CD4-positive, alpha-beta T cell treated with Interferon gamma for 1 hour (primary cell): Measurements from ENCODE around the gene ZNF586.
"Not testable (repeated sequence)": the region's sequence is repeated elsewhere in the genome, so short reads cannot be mapped to it uniquely, and the experiment has no call there.

Source experiments
- DNase-seq: peaks from one replicate; pipeline ENCODE4 v3.0.0-alpha.2; 2020

The ZNF586 gene

GRCh38 chr19:57769345-57770131 lies at the start of gene ZNF586:
Gene ZNF586 (plus strand): TSS chr19:57769676. CDS start chr19:57769843, 167 bp downstream.
- peak; percentile 88 for DNase-seq

DNA sequence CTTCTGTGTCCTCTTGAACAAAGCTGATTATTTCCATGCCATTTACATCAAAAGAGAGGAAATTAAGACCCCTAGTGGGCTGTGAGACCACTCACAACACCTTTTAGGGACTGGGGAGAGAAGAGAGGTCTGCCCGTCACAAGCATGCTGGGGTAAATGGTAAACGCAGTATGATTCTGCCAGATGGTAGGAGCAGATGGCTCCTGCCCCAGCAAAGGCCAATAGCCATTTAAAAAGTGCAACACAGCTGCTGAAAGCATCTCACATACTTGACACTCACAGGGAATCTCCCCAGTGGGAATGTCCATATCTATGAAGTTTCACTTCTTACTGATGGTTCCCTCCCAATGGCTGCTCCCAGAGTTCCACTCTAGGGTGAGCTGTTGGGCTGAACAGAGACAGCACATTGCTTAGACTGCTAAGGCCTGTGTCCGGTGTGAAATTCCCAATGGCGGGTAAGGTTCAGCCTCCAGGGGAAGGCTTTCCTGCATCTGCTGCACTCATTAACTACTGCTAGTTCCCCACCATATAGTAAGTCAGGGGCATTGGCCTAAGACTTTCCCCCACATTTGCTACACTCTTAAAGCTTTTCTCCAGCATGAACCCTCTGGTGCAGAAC lies 49.5 kb upstream of the ZNF586 start:
- DNase-seq: no peak

GRCh38 chr19:57720878-57721277 lies 48.6 kb upstream of the ZNF586 start:
- no peak for DNase-seq

- peak; percentile 39 for DNase-seq
Measured at GRCh38 chr19:57738320-57738719, 31.2 kb upstream of the ZNF586 start.

- not testable (repeated sequence) for DNase-seq
Measured at GRCh38 chr19:57738770-57739169, 30.7 kb upstream of the ZNF586 start.

DNA sequence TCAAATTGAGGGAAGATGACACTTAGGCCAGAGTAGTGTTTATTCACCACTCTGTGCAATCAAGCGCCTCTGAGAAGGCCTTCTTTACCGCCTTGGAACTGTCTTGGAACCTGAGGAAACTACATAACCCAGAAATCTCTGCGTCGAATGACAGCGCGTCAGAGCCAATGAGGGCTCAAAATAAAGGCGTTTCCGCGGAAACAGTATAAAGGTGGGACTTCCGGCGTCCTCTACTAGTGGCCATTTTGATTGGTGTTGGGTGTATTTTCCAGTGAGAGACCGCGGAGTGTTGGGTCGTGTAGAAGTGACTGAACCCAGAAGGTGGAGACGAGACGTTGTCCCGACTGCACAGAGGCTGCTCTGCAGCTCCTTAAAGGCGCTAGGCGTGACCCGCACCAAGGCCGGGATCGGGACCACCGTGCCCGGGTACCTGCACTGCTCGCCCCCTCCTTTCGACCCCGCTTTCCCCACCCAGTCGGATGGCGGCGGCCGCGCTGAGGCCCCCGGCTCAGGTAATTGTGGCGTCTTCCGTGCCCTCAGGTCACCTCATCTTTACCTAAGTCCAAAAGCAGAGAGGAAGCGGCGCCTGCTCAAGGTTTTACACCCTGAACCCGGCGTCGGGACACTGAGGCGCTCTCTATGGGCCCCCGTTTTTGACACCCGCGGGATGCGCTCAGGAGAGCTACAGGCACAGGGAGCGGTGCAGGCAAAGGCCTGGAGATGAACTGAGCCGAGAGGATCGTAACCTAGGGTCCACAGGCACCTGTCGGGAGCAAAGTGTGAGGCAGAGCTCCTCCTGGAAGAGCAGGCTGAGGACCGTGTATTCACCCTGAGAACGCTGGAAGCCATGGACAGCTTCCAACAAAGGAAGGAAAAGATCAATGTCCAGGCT lies 22.6 kb upstream of the ZNF586 start, which contains the start of gene ZNF776:
ZNF776 (plus strand) TSS at position 236 of the 892 bp plus-strand sequence; CDS start at position 480, 244 bp downstream.
- peak; percentile 85 for DNase-seq

GRCh38 chr19:57747472-57747807 lies 22.0 kb upstream of the ZNF586 start:
- DNase-seq: no peak

DNA sequence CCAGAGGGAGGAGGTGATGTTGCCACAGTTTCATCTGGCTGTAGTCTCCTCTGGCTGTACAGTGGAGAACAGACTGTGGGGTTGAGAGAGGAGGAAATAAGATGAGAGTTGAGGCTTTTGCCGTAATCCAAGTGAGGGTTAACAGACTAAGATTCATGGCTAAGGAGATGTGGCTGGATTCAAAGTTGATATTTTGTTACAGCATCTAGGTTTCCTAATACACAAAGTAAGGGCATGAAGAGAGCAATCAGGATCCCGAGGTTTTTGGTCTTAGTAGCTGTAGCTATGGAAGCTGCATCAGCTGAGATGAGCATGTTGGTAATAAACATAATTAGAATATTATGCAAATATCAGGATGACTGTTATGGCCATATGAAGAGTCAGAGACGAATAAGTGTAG lies 21.4 kb upstream of the ZNF586 start:
- no peak for DNase-seq

DNA sequence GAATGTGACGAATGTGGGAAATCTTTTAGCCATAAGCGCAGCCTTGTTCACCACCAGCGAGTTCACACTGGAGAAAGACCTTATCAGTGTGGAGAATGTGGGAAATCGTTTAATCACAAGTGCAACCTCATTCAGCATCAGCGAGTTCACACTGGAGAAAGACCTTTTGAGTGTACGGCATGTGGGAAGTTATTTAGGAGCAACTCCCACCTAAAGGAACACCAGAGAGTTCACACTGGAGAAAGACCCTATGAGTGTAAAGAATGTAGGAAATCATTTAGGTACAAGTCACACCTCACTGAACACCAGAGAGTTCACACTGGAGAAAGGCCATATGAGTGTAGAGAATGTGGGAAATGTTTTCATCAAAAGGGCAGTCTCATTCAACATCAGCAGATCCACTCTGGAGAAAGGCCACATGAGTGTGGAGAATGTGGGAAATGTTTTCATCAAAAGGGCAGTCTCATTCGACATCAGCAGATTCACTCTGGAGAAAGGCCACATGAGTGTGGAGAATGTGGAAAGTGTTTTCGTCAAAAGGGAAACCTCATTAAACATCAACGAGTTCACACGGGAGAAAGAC lies 15.3 kb upstream of the ZNF586 start:
- DNase-seq: no peak

- no peak for DNase-seq
Measured at GRCh38 chr19:57755031-57755430, 14.4 kb upstream of the ZNF586 start.

GRCh38 chr19:57757941-57758340 lies 11.5 kb upstream of the ZNF586 start:
- DNase-seq: no peak

DNA sequence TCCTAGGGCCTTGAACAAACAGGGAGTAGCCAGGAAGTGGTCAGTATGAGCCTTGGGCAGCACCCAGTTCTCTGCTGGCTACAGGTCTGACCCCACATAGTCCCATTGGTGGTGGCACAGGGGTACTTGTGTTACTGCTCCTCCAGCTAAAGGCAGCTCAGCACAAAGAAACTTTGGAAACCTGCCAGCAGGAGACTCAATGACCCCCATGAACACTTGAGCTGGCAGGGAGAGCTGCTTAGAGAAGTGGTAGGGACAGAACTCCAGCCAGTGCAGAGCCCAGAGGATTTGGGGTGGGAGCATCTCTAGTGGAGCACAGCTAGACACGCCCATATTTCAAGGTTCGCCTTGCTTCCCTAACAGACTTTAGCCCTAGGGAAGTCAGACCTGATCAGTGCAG lies 10.4 kb upstream of the ZNF586 start:
- no peak for DNase-seq

- no peak for DNase-seq
Measured at GRCh38 chr19:57771417-57771816, 1.9 kb downstream of the ZNF586 start.

DNA sequence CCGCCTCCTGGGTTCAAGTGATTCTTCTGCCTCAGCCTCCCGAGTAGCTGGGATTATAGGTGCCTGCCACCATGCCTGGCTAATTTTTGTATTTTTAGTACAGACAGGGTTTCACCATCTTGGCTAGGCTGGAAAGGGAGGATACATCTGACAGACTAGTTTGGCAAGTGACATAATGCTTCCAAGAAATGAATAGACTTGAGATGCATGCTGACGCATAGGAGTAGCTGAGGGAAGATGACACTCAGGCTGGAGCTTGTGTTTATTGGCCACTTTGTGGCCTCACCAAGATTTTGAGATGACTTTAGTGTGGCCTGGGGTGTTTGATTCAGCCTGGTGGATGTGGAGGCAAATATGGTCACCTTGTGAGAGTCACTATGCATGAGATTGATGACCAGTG lies 4.0 kb downstream of the ZNF586 start:
- DNase-seq: no peak

DNA sequence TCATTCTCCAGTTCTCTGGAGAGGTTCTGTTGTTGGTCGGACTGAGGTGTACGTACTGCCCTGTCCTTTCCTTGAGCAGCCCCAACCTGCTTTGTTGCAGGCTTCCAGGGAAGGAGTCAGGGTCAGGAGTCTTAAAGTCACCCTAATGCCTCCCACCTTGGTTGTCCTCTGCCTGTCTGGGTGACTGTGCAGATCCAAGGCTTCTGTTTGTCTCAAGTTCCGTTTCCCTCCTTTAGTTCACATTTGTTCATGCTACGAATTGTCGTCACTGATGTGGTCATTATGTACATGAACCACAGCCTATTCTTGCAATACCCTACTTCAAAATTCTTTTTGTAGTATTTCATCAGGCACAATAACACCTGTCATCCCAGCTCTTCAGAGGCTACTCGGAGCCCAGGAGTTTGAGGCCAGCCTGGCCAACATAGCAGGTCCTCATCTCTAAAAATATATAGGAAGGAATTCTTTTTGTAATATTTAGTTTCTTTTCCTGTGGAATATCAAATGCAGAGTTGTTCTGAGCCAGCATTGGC lies 7.4 kb downstream of the ZNF586 start:
- no peak for DNase-seq

- DNase-seq: no peak
Measured at GRCh38 chr19:57778336-57778735, 8.9 kb downstream of the ZNF586 start.

- DNase-seq: no peak
Measured at GRCh38 chr19:57779220-57779845, 9.9 kb downstream of the ZNF586 start.

DNA sequence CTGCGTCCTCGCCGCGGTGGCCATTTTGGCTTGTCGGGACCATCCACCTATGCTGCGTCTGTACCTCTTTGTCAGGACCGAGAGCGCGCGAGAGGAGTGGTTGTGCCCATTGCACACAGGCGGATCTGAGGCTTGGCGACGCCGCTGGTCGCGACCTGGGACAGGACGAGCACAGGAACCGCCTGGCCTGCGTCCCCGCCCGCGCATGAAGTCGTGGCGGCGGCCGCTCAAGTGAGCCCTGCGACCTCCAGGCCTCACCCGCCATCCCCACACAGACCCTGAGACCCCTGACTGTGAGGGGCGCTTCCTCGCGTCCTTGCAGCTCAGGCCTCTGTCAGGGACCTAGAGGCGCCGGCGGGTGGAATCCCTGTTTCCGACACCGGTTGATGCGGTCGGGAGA lies 16.8 kb downstream of the ZNF586 start:
- no peak for DNase-seq

DNA sequence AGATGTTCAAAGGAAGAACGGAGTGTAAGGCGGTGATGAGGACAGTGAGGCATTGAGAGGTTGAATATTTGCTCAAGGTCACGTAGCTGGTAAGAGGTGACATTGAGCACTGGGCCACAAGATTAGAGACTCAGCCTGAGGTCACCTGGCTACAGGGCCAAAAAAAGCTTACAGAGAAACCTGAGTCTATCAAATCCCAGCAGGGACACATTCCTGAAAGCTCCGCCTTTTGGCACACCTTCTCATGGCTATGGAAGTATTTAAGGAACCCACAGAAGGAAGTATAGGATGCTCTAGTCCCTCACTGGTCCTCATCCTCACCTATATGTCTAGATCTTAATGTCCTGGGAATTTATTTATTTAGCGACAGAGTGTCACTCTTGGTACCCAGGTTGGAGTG lies 17.4 kb downstream of the ZNF586 start:
- DNase-seq: no peak

- no peak for DNase-seq
Measured at GRCh38 chr19:57788114-57788692, 18.7 kb downstream of the ZNF586 start.

DNA sequence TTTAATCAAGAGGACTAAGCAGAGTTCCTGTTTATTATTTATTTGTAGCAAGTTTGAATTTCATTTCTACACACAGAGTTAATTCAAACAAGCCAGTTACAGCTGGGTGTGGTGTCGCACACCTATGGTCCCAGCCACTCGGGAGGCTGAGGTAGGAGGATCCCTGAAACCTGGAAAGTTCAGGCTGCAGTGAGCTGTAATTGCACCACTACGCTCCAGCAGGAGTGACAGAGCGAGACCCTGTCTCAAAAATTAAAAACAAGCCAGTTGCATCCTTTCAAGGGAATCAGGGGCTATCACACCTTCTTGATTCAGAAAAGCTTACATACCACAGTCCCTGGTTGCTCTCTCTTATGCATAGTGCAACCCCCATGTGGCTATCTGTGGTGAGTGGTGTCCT lies 19.8 kb downstream of the ZNF586 start:
- no peak for DNase-seq

DNA sequence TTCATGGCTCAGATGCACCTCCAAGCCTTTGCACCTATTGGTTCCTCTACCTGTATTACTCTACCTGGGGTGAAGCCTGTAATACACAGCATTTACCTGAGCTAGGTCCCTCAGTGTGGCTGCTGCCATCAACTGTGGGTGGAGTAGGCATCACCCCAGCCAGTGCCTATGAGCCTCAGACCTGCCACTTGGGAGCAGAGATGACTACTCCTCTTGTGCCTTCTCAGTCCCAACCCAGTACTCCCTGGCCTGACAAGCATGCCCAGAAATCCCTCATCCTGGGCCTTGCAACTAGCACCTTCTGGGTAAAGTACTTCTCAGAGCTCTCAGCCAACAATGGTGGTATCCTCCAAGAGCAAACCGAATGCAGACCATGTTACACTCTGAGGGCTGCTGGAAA lies 27.1 kb downstream of the ZNF586 start:
- DNase-seq: not testable (repeated sequence)
